H7 (cell line): ENCODE results near the gene FARS2. TPM values are rescaled to one million over a fixed set of nuclear protein-coding genes. Genes with fewer than 3 reads are reported as not detected.

Experiments
- total RNA-seq: library from RNA; depleted of rRNA; stranded (reverse); fragments of >200 nt; shearing (Covaris generic); gene quantifications from 2 replicates; pipeline ENCODE4 v1.2.3, GENCODE V29; 2014; rRNA removed

FARS2 gene
- total RNA-seq, 1 experiment from 2014 or later, result 27.1 TPM

Other genes with a start within 250 kb of the FARS2 start
- 0.17 and 0.48 TPM in 2 replicates for gene PPP1R3G, start 176.2 kb upstream of the FARS2 start, total RNA-seq
- gene LYRM4, start 563 bp upstream of the FARS2 start, total RNA-seq, result 45.6 and 49.5 TPM in 2 replicates